Neural crest cell (in vitro differentiated cells): ENCODE measurements around the gene PLIN1. TPM values are rescaled to one million over a fixed set of nuclear protein-coding genes. Genes with fewer than 3 reads are reported as not detected.

Source experiments
- DNase-seq: peaks from one replicate; pipeline ENCODE4 v3.0.0; 2021; ENCODE audit warnings: low read depth, mixed read lengths, low spot score
- H3K27ac Mint-ChIP-seq: one replicate; pipeline ENCODE4 v1.8.0; 2021; ENCODE audit warnings: mild to moderate bottlenecking, mixed read lengths; ENCODE audit not compliant: unreplicated experiment
- H3K27me3 Mint-ChIP-seq: 2 replicates; pipeline ENCODE4 v1.8.0; 2021; ENCODE audit warnings: low read depth, mild to moderate bottlenecking, mixed read lengths
- H3K36me3 Mint-ChIP-seq: 2 replicates; pipeline ENCODE4 v1.8.0; 2021; ENCODE audit warnings: low read depth, mild to moderate bottlenecking, mixed read lengths
- H3K4me1 Mint-ChIP-seq: 2 replicates; pipeline ENCODE4 v1.8.0; 2021; ENCODE audit warnings: mixed read lengths
- H3K4me3 Mint-ChIP-seq: one replicate; pipeline ENCODE4 v1.8.0; 2021; ENCODE audit warnings: mild to moderate bottlenecking, mixed read lengths
- H3K9me3 Mint-ChIP-seq: 2 replicates; pipeline ENCODE4 v1.8.0; 2021; ENCODE audit warnings: mixed read lengths
- total RNA-seq: library from RNA; stranded (reverse); gene quantifications from 2 replicates; pipeline ENCODE4 v1.2.1, GENCODE V29; 2021
- TF ChIP-seq, protein P1 (sequence below): fragments of 200-600 bp; sonication (generic); conservative IDR thresholded peaks from 2 replicates; pipeline ENCODE4 v1.5.0; 2021; ENCODE audit warnings: antibody characterized with exemption, mild to moderate bottlenecking

The PLIN1 gene
- total RNA-seq, 1 donor from 2014 or later = 0.56 TPM

DNA sequence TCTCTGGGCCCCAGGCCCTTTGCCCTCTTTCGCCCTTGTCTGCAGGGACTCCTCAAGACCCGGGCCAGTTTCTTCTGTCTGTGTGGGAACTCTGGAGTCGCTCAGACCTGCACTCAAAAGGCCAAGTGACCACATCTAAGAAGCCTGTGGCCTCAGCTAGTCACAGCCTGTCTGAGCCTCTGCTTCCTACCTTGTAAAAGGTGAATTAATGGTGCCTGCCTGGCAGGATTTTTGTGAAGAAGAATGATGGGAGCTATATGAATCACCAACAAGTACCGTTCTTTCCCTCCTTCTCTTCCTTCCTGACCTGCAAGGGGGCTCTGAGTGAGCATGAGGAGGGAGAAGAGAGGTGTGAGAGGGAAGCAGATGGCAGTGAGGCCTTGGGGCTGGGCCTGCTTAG lies 7.5 kb downstream of the PLIN1 start:
- H3K4me3 Mint-ChIP-seq = no peak overlapping the region
- H3K27me3 Mint-ChIP-seq = no peaks in the 10 kb centered on the region
- no peak overlapping the region for H3K27ac Mint-ChIP-seq
- H3K36me3 Mint-ChIP-seq = no peaks in the 10 kb centered on the region
- TF ChIP-seq, protein P1, sequence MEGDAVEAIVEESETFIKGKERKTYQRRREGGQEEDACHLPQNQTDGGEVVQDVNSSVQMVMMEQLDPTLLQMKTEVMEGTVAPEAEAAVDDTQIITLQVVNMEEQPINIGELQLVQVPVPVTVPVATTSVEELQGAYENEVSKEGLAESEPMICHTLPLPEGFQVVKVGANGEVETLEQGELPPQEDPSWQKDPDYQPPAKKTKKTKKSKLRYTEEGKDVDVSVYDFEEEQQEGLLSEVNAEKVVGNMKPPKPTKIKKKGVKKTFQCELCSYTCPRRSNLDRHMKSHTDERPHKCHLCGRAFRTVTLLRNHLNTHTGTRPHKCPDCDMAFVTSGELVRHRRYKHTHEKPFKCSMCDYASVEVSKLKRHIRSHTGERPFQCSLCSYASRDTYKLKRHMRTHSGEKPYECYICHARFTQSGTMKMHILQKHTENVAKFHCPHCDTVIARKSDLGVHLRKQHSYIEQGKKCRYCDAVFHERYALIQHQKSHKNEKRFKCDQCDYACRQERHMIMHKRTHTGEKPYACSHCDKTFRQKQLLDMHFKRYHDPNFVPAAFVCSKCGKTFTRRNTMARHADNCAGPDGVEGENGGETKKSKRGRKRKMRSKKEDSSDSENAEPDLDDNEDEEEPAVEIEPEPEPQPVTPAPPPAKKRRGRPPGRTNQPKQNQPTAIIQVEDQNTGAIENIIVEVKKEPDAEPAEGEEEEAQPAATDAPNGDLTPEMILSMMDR = no peak
- no peaks in the 10 kb centered on the region for H3K4me1 Mint-ChIP-seq
- no peaks in the 10 kb centered on the region for H3K9me3 Mint-ChIP-seq
- no peak for DNase-seq

- H3K4me3 Mint-ChIP-seq = no peak overlapping the region
- H3K4me1 Mint-ChIP-seq = no peaks in the 10 kb centered on the region
- TF ChIP-seq, protein P1 = no peak
- H3K27ac Mint-ChIP-seq = no peak overlapping the region
- H3K27me3 Mint-ChIP-seq = no peaks in the 10 kb centered on the region
- no peaks in the 10 kb centered on the region for H3K9me3 Mint-ChIP-seq
- H3K36me3 Mint-ChIP-seq = no peaks in the 10 kb centered on the region
- DNase-seq = no peak
Measured at GRCh38 chr15:89670971-89671560, 8.1 kb downstream of the PLIN1 start.

GRCh38 chr15:89669941-89670340 lies 9.2 kb downstream of the PLIN1 start:
- DNase-seq = no peak
- Mint-ChIP-seq H3K4me3 (no peak overlapping the region), H3K4me1 (peaks cover 2% of the 10 kb centered on the region), H3K9me3 (no peaks in the 10 kb centered on the region), H3K27me3 (no peaks in the 10 kb centered on the region), H3K27ac (no peak overlapping the region), H3K36me3 (no peaks in the 10 kb centered on the region)
- TF ChIP-seq, protein P1 = no peak

- Mint-ChIP-seq H3K36me3 (no peaks in the 10 kb centered on the region), H3K27me3 (no peaks in the 10 kb centered on the region), H3K27ac (no peak overlapping the region), H3K9me3 (no peaks in the 10 kb centered on the region), H3K4me1 (peaks cover 4% of the 10 kb centered on the region), H3K4me3 (no peak overlapping the region)
- DNase-seq = no peak
- TF ChIP-seq, protein P1 = no peak
Measured at GRCh38 chr15:89669309-89669865, 9.8 kb downstream of the PLIN1 start.

- TF ChIP-seq, protein P1 = no peak
- no peaks in the 10 kb centered on the region for H3K36me3 Mint-ChIP-seq
- no peaks in the 10 kb centered on the region for H3K9me3 Mint-ChIP-seq
- H3K27ac Mint-ChIP-seq = no peak overlapping the region
- no peak overlapping the region for H3K4me3 Mint-ChIP-seq
- H3K27me3 Mint-ChIP-seq = no peaks in the 10 kb centered on the region
- H3K4me1 Mint-ChIP-seq = peaks cover 4% of the 10 kb centered on the region
- DNase-seq = no peak
Measured at GRCh38 chr15:89668171-89668570, 11.0 kb downstream of the PLIN1 start.

GRCh38 chr15:89667706-89667960 lies 11.5 kb downstream of the PLIN1 start:
- no peaks in the 10 kb centered on the region for H3K27me3 Mint-ChIP-seq
- no peak overlapping the region for H3K27ac Mint-ChIP-seq
- H3K36me3 Mint-ChIP-seq = no peaks in the 10 kb centered on the region
- H3K9me3 Mint-ChIP-seq = no peaks in the 10 kb centered on the region
- peaks cover 4% of the 10 kb centered on the region for H3K4me1 Mint-ChIP-seq
- H3K4me3 Mint-ChIP-seq = no peak overlapping the region
- DNase-seq = no peak
- TF ChIP-seq, protein P1 = no peak
